MM.1S (cell line): Measurements from ENCODE around the gene MSI2.

Experiments
- DNase-seq: peaks from one replicate; pipeline ENCODE4 v3.0.0-alpha.2; 2015
- H2AFZ ChIP-seq: fragments of 300-600 bp; sonication (generic); 2 replicates; pipeline ENCODE4 v1.6.0; 2016; ENCODE audit warnings: antibody characterized with exemption, low read length
- H3F3A ChIP-seq: fragments of 300-600 bp; sonication (generic); 2 replicates; pipeline ENCODE4 v1.6.1; 2016; ENCODE audit warnings: mild to moderate bottlenecking, antibody characterized with exemption, low read length, moderate library complexity, mixed read lengths; ENCODE audit not compliant: insufficient read depth
- H3K27ac ChIP-seq: fragments of 300-600 bp; sonication (generic); 2 replicates; pipeline ENCODE4 v1.5.1; 2016; ENCODE audit warnings: mild to moderate bottlenecking, low read length
- H3K27me3 ChIP-seq: fragments of 300-600 bp; sonication (generic); replicated peaks from 2 replicates; pipeline ENCODE4 v1.6.0; 2016; ENCODE audit warnings: low read length; ENCODE audit not compliant: insufficient read depth
- H3K36me3 ChIP-seq: fragments of 300-600 bp; sonication (generic); replicated peaks from 2 replicates; pipeline ENCODE4 v1.6.1; 2016; ENCODE audit warnings: mild to moderate bottlenecking, low read length, mixed read lengths; ENCODE audit not compliant: insufficient read depth
- H3K4me1 ChIP-seq: fragments of 300-600 bp; sonication (generic); 2 replicates; pipeline ENCODE4 v1.6.1; 2016; ENCODE audit warnings: low read length, mixed read lengths
- H3K4me2 ChIP-seq: fragments of 300-600 bp; sonication (generic); 2 replicates; pipeline ENCODE4 v1.6.0; 2016; ENCODE audit warnings: low read depth, low read length
- H3K4me3 ChIP-seq: fragments of 300-600 bp; sonication (generic); 2 replicates; pipeline ENCODE4 v1.5.1; 2016; ENCODE audit warnings: low read length, mixed read lengths
- H3K79me2 ChIP-seq: fragments of 300-600 bp; sonication (generic); 2 replicates; pipeline ENCODE4 v1.6.1; 2016; ENCODE audit warnings: mixed run types, low read length, mixed read lengths
- H3K9ac ChIP-seq: fragments of 300-600 bp; sonication (generic); 2 replicates; pipeline ENCODE4 v1.6.1; 2016; ENCODE audit warnings: low read length, mixed read lengths
- H3K9me2 ChIP-seq: fragments of 300-600 bp; sonication (generic); replicated peaks from 2 replicates; pipeline ENCODE4 v1.6.1; 2016; ENCODE audit warnings: mild to moderate bottlenecking, low read length, mixed read lengths; ENCODE audit not compliant: insufficient read depth
- H3K9me3 ChIP-seq: fragments of 300-600 bp; sonication (generic); replicated peaks from 2 replicates; pipeline ENCODE4 v1.6.1; 2016; ENCODE audit warnings: mild to moderate bottlenecking, low read length, mixed read lengths; ENCODE audit not compliant: insufficient read depth
- H4K20me1 ChIP-seq: fragments of 300-600 bp; sonication (generic); 2 replicates; pipeline ENCODE4 v1.6.1; 2016; ENCODE audit warnings: mild to moderate bottlenecking, low read length, moderate library complexity, mixed read lengths; ENCODE audit not compliant: insufficient read depth
- CTCF ChIP-seq: fragments of 300-600 bp; sonication (generic); IDR thresholded peaks from 2 replicates; pipeline ENCODE4 v1.5.1; 2016; ENCODE audit warnings: antibody characterized with exemption, low read length, mixed read lengths
- EZH2 ChIP-seq: fragments of 300-600 bp; sonication (generic); optimal IDR thresholded peaks from 2 replicates; pipeline ENCODE3; 2017; ENCODE audit warnings: low read depth, mild to moderate bottlenecking, antibody characterized with exemption, low read length, mixed read lengths
- EZH2phosphoT487 ChIP-seq: fragments of 300-600 bp; sonication (generic); IDR thresholded peaks from 2 replicates; pipeline ENCODE4 v1.6.1; 2018; ENCODE audit warnings: antibody characterized with exemption, low read length

MSI2 gene

GRCh38 chr17:57302690-57303465 lies 46.6 kb downstream of the MSI2 start:
- TF ChIP-seq EZH2 (no peak), CTCF (no peak)
- Histone ChIP-seq H3K79me2 (peaks cover 84% of the 10 kb centered on the region), H3K4me2 (no peak overlapping the region), H3K9me3 (no peaks in the 10 kb centered on the region), H3K4me1 (no peaks in the 10 kb centered on the region), H3K36me3 (peaks cover 8% of the 10 kb centered on the region; the same call in 1 of the 2 replicates), H3K27ac (no peak overlapping the region), H3K4me3 (no peak overlapping the region), H2AFZ (no peak overlapping the region), H3K9me2 (no peaks in the 10 kb centered on the region), H3K9ac (no peak overlapping the region), H3F3A (no peaks in the 10 kb centered on the region), H4K20me1 (no peaks in the 10 kb centered on the region), H3K27me3 (no peaks in the 10 kb centered on the region)
- no peak for DNase-seq

- no peaks in the 10 kb centered on the region for H3K9me3 ChIP-seq
- H3K9ac ChIP-seq, result no peak overlapping the region
- H4K20me1 ChIP-seq, result no peaks in the 10 kb centered on the region
- no peaks in the 10 kb centered on the region for H3F3A ChIP-seq
- no peak for TF ChIP-seq EZH2
- no peak for TF ChIP-seq EZH2phosphoT487
- TF ChIP-seq CTCF, result no peak
- no peaks in the 10 kb centered on the region; the same call in 1 of the 2 replicates for H3K36me3 ChIP-seq
- H3K4me2 ChIP-seq, result no peak overlapping the region
- H3K9me2 ChIP-seq, result no peaks in the 10 kb centered on the region
- H3K79me2 ChIP-seq, result peaks cover 86% of the 10 kb centered on the region
- no peak for DNase-seq
- H3K27me3 ChIP-seq, result no peaks in the 10 kb centered on the region
- H3K4me3 ChIP-seq, result no peak overlapping the region
- no peak overlapping the region for H3K27ac ChIP-seq
- no peak overlapping the region for H2AFZ ChIP-seq
- no peaks in the 10 kb centered on the region for H3K4me1 ChIP-seq
These were observed 48.9 kb downstream of the MSI2 start for GRCh38 chr17:57305144-57305728.

GRCh38 chr17:57305908-57306504 lies 49.7 kb downstream of the MSI2 start:
- Histone ChIP-seq H3K9ac (no peak overlapping the region), H3K4me3 (no peak overlapping the region), H3K27ac (no peak overlapping the region), H3K36me3 (no peaks in the 10 kb centered on the region), H4K20me1 (no peaks in the 10 kb centered on the region), H3K79me2 (peaks cover 85% of the 10 kb centered on the region), H3K9me2 (no peaks in the 10 kb centered on the region), H2AFZ (no peak overlapping the region), H3F3A (no peaks in the 10 kb centered on the region), H3K9me3 (no peaks in the 10 kb centered on the region), H3K4me2 (no peak overlapping the region), H3K4me1 (no peaks in the 10 kb centered on the region), H3K27me3 (no peaks in the 10 kb centered on the region)
- TF ChIP-seq CTCF, result no peak
- no peak for TF ChIP-seq EZH2phosphoT487
- TF ChIP-seq EZH2, result no peak
- DNase-seq, result no peak
